Gastroesophageal sphincter (tissue), 3 donors: ENCODE measurements around the gene ARID1B.

Experiments used
- EP300 ChIP-seq: sonication (generic); formaldehyde crosslinking; IDR thresholded peaks from one replicate; pipeline ENCODE4 v1.6.1; 2017; ENCODE audit warnings: antibody characterized with exemption, mild to moderate bottlenecking
- POLR2A ChIP-seq, 2 donors: fragments of 450-650 bp; IDR thresholded peaks; one replicate each; pipeline ENCODE4 v1.6.1; 2017; ENCODE audit warnings: antibody characterized with exemption in 2 of 2, mild to moderate bottlenecking in 2 of 2, moderate library complexity in 1 of 2
- POLR2AphosphoS5 ChIP-seq: sonication (generic); formaldehyde crosslinking; IDR thresholded peaks from one replicate; pipeline ENCODE4 v1.6.1; 2017; ENCODE audit warnings: antibody characterized with exemption
- TF ChIP-seq, protein P1 (sequence below), 4 experiments: fragments of 200-600 bp in 2 of 4; fragments of 450-650 bp in 2 of 4; sonication (generic) in 1 of 4; IDR thresholded peaks; one replicate each; pipeline ENCODE4 v1.5.1; 2017 to 2019; ENCODE audit warnings: antibody characterized with exemption in 4 of 4, mild to moderate bottlenecking in 2 of 4, moderate library complexity in 2 of 4

DNA sequence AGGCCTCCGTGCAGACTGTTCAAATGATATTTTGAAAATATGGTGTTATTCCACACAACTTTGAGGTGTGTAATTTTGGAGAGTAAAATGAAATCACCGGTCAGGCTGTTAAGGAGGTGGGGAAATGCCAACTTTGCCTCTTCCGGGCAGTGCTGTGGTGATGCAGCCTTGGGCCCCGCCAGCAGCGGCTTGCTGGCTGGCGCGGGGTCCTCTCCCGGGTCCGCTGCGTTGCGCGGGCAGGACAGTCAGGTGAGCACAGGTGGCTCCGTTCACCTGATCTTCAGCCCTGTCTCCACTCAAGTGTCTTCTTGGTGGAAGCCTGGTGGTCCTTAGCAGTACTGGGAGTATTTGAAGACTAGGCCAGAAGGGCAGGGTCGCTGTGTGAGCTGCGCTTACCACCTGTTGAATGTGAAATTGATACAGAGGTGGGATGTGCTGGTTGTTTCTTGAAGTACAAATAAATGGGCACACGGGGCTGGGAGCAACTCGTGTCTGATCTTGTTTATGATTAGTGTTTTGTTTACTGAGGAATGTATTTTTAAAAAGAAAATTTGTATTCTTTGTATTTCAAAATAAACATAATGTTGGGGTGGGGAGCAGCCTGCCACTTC lies 184.2 kb downstream of the ARID1B start:
- TF ChIP-seq, protein P1, sequence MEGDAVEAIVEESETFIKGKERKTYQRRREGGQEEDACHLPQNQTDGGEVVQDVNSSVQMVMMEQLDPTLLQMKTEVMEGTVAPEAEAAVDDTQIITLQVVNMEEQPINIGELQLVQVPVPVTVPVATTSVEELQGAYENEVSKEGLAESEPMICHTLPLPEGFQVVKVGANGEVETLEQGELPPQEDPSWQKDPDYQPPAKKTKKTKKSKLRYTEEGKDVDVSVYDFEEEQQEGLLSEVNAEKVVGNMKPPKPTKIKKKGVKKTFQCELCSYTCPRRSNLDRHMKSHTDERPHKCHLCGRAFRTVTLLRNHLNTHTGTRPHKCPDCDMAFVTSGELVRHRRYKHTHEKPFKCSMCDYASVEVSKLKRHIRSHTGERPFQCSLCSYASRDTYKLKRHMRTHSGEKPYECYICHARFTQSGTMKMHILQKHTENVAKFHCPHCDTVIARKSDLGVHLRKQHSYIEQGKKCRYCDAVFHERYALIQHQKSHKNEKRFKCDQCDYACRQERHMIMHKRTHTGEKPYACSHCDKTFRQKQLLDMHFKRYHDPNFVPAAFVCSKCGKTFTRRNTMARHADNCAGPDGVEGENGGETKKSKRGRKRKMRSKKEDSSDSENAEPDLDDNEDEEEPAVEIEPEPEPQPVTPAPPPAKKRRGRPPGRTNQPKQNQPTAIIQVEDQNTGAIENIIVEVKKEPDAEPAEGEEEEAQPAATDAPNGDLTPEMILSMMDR (IDR thresholded peaks at IDR 0.05), result no peak
- TF ChIP-seq EP300, result no peak
- TF ChIP-seq POLR2A (IDR thresholded peaks at IDR 0.05), result no peak
- no peak for TF ChIP-seq POLR2AphosphoS5
